SK-N-SH treated with all-trans-retinoic acid at 6 μM for 48 hours (cell line): Measurements from ENCODE around the gene WDR18.

Source experiments
- ATAC-seq: fragments of 200-7000 bp; cut with Tn5 transposase; 3 replicates; pipeline ENCODE4 v1.9.1; 2020; ENCODE audit warnings: mild to moderate bottlenecking, moderate library complexity
- BACH2 ChIP-seq: fragments of 250-450 bp; sonication (Bioruptor Pico); IDR thresholded peaks from 2 replicates; pipeline ENCODE4 v1.9.0; 2021; ENCODE audit warnings: mild to moderate bottlenecking, borderline replicate concordance
- CSDC2 ChIP-seq: fragments of 250-450 bp; sonication (Bioruptor Pico); IDR thresholded peaks from 2 replicates; pipeline ENCODE4 v1.5.0; 2020; ENCODE audit warnings: mild to moderate bottlenecking, moderate library complexity
- ESRRG ChIP-seq: fragments of 250-450 bp; sonication (Bioruptor Pico); IDR thresholded peaks from 2 replicates; pipeline ENCODE4 v1.6.1; 2021; ENCODE audit warnings: mild to moderate bottlenecking
- GLIS3 ChIP-seq: fragments of 250-450 bp; sonication (Bioruptor Pico); IDR thresholded peaks from 2 replicates; pipeline ENCODE4 v1.5.0; 2020; ENCODE audit warnings: mild to moderate bottlenecking, moderate library complexity
- ISL1 ChIP-seq: fragments of 250-450 bp; sonication (Bioruptor Pico); IDR thresholded peaks from 2 replicates; pipeline ENCODE4 v2.1.2; 2022; ENCODE audit warnings: mild to moderate bottlenecking, moderate library complexity
- OSR1 ChIP-seq: fragments of 250-450 bp; sonication (Bioruptor Pico); IDR thresholded peaks from 2 replicates; pipeline ENCODE4 v1.8.0; 2022; ENCODE audit warnings: moderate library complexity, mild to moderate bottlenecking, inconsistent platforms
- PPARA ChIP-seq: fragments of 250-450 bp; sonication (Bioruptor Pico); IDR thresholded peaks from 2 replicates; pipeline ENCODE4 v1.5.0; 2020; ENCODE audit warnings: mild to moderate bottlenecking, borderline replicate concordance
- TCF4 ChIP-seq: fragments of 250-450 bp; sonication (Bioruptor Pico); IDR thresholded peaks from 2 replicates; pipeline ENCODE4 v1.8.0; 2021; ENCODE audit warnings: mild to moderate bottlenecking, moderate library complexity, borderline replicate concordance
- TOX ChIP-seq: fragments of 250-450 bp; sonication (Bioruptor Pico); IDR thresholded peaks from 2 replicates; pipeline ENCODE4 v1.8.0; 2021; ENCODE audit warnings: mild to moderate bottlenecking, moderate library complexity, borderline replicate concordance
- ZC3H10 ChIP-seq: fragments of 250-450 bp; sonication (Bioruptor Pico); IDR thresholded peaks from 2 replicates; pipeline ENCODE4 v1.5.1; 2021; ENCODE audit warnings: mild to moderate bottlenecking, moderate library complexity
- ZFP30 ChIP-seq: fragments of 450-650 bp; formaldehyde crosslinking; IDR thresholded peaks from 2 replicates; pipeline ENCODE4 v1.5.0; 2022; ENCODE audit warnings: mild to moderate bottlenecking, moderate library complexity
- ZNF565 ChIP-seq: fragments of 450-650 bp; formaldehyde crosslinking; conservative IDR thresholded peaks from 2 replicates; pipeline ENCODE4 v1.5.0; 2020; ENCODE audit warnings: low read depth, mild to moderate bottlenecking, moderate library complexity
- ZNF70 ChIP-seq: fragments of 450-650 bp; formaldehyde crosslinking; IDR thresholded peaks from 2 replicates; pipeline ENCODE4 v1.5.0; 2020; ENCODE audit warnings: mild to moderate bottlenecking, moderate library complexity
- ZNF8 ChIP-seq: fragments of 450-650 bp; formaldehyde crosslinking; IDR thresholded peaks from 2 replicates; pipeline ENCODE4 v1.5.0; 2020; ENCODE audit warnings: mild to moderate bottlenecking, moderate library complexity
- TF ChIP-seq, protein P1 (sequence below): fragments of 250-450 bp; sonication (Bioruptor Pico); IDR thresholded peaks from 2 replicates; pipeline ENCODE4 v1.5.1; 2020; ENCODE audit warnings: low read depth, mild to moderate bottlenecking, moderate library complexity
- TF ChIP-seq, protein P2 (sequence below): fragments of 250-450 bp; sonication (Bioruptor Pico); IDR thresholded peaks from 2 replicates; pipeline ENCODE4 v1.8.0; 2021; ENCODE audit warnings: low read depth, mild to moderate bottlenecking, moderate library complexity, borderline replicate concordance
- TF ChIP-seq, protein P3 (sequence below): fragments of 250-450 bp; sonication (Bioruptor Pico); IDR thresholded peaks from 2 replicates; pipeline ENCODE4 v1.5.0; 2020; ENCODE audit warnings: mild to moderate bottlenecking, moderate library complexity
- TF ChIP-seq, protein P4 (sequence below): fragments of 250-450 bp; sonication (Bioruptor Pico); IDR thresholded peaks from 2 replicates; pipeline ENCODE4 v1.8.0; 2020; ENCODE audit warnings: mild to moderate bottlenecking, moderate library complexity, borderline replicate concordance
- TF ChIP-seq, protein P5 (sequence below): fragments of 250-450 bp; sonication (Bioruptor Pico); IDR thresholded peaks from 2 replicates; pipeline ENCODE4 v1.5.1; 2021; ENCODE audit warnings: mild to moderate bottlenecking, moderate library complexity

WDR18 gene

DNA sequence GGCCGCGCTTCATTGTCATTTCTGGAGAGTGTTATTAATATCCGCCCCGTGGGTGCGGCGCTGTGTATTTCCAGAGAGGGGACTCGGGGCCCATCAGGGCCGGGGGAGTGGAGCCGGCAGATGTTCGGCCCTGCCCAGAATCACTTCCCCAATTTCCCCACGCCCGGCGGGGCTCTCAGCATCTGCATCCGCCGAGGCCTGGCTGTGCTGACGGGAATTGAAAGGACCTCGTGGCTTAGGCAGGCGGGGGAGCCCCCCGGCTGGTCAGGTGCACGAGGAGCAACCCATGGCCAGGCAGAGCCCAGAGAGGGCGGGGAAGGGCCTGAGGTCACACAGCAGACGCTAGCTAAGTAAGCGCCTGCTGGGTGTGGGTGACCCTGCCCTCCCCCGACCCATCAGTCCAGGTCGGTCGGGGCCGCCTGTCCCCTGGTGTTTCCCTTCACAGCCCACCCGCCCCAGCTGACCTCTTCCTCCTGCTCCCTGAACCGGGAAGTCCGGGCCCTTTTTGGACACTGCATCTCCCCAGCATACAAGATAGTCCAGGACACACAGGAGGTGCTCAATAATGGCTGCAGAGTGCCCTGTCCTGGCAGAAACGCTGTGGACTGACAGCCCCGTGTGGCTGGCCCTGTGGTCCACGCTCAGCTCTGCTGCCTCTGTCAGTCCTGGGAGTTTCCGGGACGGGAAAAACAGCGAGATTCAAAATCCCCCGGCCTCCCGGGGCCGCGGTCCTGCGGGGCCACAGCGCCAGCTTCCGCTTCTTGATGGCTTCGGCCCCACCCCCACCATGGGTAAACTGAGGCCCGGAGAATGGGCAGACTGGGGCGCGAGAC, 36.2 kb upstream of the WDR18 start:
- no peak for ATAC-seq
- no peak for TF ChIP-seq ESRRG (CRISPR knock-in tag)
- TF ChIP-seq ISL1 (CRISPR knock-in tag) = no peak
- TF ChIP-seq, protein P1, sequence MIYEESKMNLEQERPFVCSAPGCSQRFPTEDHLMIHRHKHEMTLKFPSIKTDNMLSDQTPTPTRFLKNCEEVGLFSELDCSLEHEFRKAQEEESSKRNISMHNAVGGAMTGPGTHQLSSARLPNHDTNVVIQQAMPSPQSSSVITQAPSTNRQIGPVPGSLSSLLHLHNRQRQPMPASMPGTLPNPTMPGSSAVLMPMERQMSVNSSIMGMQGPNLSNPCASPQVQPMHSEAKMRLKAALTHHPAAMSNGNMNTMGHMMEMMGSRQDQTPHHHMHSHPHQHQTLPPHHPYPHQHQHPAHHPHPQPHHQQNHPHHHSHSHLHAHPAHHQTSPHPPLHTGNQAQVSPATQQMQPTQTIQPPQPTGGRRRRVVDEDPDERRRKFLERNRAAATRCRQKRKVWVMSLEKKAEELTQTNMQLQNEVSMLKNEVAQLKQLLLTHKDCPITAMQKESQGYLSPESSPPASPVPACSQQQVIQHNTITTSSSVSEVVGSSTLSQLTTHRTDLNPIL (CRISPR knock-in tag) = no peak
- no peak for TF ChIP-seq ZNF70 (CRISPR knock-in tag)
- TF ChIP-seq, protein P2, sequence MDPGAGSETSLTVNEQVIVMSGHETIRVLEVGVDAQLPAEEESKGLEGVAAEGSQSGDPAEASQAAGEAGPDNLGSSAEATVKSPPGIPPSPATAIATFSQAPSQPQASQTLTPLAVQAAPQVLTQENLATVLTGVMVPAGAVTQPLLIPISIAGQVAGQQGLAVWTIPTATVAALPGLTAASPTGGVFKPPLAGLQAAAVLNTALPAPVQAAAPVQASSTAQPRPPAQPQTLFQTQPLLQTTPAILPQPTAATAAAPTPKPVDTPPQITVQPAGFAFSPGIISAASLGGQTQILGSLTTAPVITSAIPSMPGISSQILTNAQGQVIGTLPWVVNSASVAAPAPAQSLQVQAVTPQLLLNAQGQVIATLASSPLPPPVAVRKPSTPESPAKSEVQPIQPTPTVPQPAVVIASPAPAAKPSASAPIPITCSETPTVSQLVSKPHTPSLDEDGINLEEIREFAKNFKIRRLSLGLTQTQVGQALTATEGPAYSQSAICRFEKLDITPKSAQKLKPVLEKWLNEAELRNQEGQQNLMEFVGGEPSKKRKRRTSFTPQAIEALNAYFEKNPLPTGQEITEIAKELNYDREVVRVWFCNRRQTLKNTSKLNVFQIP (CRISPR knock-in tag) = no peak
- TF ChIP-seq PPARA (CRISPR knock-in tag) = no peak
- no peak for TF ChIP-seq GLIS3 (CRISPR knock-in tag)
- no peak for TF ChIP-seq TOX (CRISPR knock-in tag)
- no peak for TF ChIP-seq ZFP30 (CRISPR knock-in tag)
- TF ChIP-seq ZNF565 (CRISPR knock-in tag) = no peak
- TF ChIP-seq, protein P3, sequence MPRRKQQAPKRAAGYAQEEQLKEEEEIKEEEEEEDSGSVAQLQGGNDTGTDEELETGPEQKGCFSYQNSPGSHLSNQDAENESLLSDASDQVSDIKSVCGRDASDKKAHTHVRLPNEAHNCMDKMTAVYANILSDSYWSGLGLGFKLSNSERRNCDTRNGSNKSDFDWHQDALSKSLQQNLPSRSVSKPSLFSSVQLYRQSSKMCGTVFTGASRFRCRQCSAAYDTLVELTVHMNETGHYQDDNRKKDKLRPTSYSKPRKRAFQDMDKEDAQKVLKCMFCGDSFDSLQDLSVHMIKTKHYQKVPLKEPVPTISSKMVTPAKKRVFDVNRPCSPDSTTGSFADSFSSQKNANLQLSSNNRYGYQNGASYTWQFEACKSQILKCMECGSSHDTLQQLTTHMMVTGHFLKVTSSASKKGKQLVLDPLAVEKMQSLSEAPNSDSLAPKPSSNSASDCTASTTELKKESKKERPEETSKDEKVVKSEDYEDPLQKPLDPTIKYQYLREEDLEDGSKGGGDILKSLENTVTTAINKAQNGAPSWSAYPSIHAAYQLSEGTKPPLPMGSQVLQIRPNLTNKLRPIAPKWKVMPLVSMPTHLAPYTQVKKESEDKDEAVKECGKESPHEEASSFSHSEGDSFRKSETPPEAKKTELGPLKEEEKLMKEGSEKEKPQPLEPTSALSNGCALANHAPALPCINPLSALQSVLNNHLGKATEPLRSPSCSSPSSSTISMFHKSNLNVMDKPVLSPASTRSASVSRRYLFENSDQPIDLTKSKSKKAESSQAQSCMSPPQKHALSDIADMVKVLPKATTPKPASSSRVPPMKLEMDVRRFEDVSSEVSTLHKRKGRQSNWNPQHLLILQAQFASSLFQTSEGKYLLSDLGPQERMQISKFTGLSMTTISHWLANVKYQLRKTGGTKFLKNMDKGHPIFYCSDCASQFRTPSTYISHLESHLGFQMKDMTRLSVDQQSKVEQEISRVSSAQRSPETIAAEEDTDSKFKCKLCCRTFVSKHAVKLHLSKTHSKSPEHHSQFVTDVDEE (CRISPR knock-in tag) = no peak
- TF ChIP-seq ZC3H10 = no peak
- TF ChIP-seq BACH2 (CRISPR knock-in tag) = no peak
- TF ChIP-seq TCF4 (CRISPR knock-in tag) = no peak
- TF ChIP-seq, protein P4, sequence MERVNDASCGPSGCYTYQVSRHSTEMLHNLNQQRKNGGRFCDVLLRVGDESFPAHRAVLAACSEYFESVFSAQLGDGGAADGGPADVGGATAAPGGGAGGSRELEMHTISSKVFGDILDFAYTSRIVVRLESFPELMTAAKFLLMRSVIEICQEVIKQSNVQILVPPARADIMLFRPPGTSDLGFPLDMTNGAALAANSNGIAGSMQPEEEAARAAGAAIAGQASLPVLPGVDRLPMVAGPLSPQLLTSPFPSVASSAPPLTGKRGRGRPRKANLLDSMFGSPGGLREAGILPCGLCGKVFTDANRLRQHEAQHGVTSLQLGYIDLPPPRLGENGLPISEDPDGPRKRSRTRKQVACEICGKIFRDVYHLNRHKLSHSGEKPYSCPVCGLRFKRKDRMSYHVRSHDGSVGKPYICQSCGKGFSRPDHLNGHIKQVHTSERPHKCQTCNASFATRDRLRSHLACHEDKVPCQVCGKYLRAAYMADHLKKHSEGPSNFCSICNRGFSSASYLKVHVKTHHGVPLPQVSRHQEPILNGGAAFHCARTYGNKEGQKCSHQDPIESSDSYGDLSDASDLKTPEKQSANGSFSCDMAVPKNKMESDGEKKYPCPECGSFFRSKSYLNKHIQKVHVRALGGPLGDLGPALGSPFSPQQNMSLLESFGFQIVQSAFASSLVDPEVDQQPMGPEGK = no peak
- no peak for TF ChIP-seq ZNF8 (CRISPR knock-in tag)
- no peak for TF ChIP-seq CSDC2
- TF ChIP-seq, protein P5, sequence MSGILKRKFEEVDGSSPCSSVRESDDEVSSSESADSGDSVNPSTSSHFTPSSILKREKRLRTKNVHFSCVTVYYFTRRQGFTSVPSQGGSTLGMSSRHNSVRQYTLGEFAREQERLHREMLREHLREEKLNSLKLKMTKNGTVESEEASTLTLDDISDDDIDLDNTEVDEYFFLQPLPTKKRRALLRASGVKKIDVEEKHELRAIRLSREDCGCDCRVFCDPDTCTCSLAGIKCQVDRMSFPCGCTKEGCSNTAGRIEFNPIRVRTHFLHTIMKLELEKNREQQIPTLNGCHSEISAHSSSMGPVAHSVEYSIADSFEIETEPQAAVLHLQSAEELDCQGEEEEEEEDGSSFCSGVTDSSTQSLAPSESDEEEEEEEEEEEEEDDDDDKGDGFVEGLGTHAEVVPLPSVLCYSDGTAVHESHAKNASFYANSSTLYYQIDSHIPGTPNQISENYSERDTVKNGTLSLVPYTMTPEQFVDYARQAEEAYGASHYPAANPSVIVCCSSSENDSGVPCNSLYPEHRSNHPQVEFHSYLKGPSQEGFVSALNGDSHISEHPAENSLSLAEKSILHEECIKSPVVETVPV (CRISPR knock-in tag) = no peak

DNA sequence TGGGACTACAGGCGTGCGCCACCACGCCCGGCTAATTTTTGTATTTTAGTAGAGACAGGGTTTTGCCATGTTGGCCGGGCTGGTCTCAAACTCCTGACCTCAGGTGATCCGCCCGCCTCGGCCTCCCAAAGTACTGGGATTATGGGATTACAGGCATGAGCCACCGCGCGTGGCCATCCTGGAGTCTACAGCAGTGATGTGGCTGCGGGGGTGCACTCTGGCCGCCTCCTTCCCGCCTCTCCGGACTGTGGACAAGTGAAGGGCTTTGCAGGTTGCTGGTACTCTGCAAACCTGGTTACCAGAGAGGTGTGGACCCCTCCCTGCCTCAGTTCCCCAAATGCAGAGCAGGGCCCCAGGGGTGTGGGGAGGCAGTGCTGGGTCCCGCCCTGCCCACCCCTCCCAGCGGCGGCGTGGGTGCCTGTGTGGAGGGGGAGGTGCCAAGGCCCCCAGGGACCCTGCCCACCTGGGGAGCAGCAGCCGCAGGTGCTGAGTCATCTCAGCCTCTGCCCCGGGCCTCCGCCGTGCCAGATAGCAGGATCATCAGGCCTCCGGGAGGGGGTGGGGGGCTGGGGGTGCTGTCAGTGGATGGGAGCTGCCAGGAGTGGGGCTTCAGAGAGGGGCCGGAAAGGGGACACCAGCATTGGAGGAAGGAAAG, 35.2 kb upstream of the WDR18 start:
- no peak for ATAC-seq
- TF ChIP-seq ESRRG (CRISPR knock-in tag) = no peak
- TF ChIP-seq, protein P1 (CRISPR knock-in tag) = no peak
- no peak for TF ChIP-seq ISL1 (CRISPR knock-in tag)
- TF ChIP-seq, protein P2 (CRISPR knock-in tag) = no peak
- TF ChIP-seq PPARA (CRISPR knock-in tag) = no peak
- no peak for TF ChIP-seq TOX (CRISPR knock-in tag)
- no peak for TF ChIP-seq OSR1 (CRISPR knock-in tag)
- no peak for TF ChIP-seq ZC3H10
- TF ChIP-seq, protein P3 (CRISPR knock-in tag) = no peak
- TF ChIP-seq GLIS3 (CRISPR knock-in tag) = no peak
- TF ChIP-seq, protein P5 (CRISPR knock-in tag) = no peak
- no peak for TF ChIP-seq BACH2 (CRISPR knock-in tag)
